WI38 (cell line): ENCODE data around the gene TSHZ2.

ENCODE experiments used
- H3K4me3 ChIP-seq: 2 replicates; pipeline ENCODE4 v1.5.1; 2011; ENCODE audit warnings: low read depth, mild to moderate bottlenecking, control low read depth, low read length
- TF ChIP-seq, protein P1 (sequence below): IDR thresholded peaks from 2 replicates; pipeline ENCODE4 v1.5.1; 2012; ENCODE audit warnings: low read depth, mild to moderate bottlenecking, control low read depth, low read length

TSHZ2 gene

DNA sequence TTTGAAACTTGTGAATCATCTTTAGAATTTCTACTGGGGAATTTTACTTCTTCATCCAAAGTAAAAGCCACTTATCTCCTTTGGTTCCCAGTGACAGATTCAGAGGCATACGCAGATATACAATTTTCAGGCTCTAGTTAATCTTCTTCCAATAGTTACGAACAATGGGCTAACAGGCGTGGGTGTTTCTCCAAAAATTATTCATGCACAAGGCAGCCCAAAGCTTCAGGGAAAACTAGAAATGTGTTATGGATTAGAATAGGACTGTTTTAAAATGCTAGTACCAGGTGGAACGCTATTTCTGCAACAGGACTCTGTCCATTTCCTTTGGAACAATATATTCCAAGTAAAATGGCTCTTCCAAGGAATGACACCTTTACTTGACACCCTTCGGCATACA is 519.3 kb downstream of the TSHZ2 start:
- H3K4me3 ChIP-seq = no peak overlapping the region

DNA sequence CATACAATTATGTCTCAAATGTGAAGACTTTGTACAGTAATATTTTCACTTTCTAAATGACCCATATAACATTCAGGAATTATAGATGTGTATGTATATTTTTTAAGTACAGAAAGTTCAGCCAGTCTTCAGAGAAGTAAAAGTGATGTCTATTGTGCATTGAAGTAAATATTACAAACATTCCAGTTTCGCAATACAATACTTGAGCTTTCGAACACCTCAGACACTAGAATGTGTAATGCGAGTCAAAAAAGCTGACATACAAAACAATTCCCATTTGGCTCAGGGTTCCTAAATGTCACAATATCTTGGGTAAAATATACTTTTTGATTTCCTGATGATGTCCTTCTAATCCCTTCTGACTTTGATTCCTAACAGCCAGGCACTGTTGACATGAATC is 520.1 kb downstream of the TSHZ2 start:
- no peak overlapping the region for H3K4me3 ChIP-seq
- TF ChIP-seq, protein P1, sequence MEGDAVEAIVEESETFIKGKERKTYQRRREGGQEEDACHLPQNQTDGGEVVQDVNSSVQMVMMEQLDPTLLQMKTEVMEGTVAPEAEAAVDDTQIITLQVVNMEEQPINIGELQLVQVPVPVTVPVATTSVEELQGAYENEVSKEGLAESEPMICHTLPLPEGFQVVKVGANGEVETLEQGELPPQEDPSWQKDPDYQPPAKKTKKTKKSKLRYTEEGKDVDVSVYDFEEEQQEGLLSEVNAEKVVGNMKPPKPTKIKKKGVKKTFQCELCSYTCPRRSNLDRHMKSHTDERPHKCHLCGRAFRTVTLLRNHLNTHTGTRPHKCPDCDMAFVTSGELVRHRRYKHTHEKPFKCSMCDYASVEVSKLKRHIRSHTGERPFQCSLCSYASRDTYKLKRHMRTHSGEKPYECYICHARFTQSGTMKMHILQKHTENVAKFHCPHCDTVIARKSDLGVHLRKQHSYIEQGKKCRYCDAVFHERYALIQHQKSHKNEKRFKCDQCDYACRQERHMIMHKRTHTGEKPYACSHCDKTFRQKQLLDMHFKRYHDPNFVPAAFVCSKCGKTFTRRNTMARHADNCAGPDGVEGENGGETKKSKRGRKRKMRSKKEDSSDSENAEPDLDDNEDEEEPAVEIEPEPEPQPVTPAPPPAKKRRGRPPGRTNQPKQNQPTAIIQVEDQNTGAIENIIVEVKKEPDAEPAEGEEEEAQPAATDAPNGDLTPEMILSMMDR = no peak

More for the DNA sequence above, 519.3 kb downstream of the TSHZ2 start:
- TF ChIP-seq, protein P1 = no peak

DNA sequence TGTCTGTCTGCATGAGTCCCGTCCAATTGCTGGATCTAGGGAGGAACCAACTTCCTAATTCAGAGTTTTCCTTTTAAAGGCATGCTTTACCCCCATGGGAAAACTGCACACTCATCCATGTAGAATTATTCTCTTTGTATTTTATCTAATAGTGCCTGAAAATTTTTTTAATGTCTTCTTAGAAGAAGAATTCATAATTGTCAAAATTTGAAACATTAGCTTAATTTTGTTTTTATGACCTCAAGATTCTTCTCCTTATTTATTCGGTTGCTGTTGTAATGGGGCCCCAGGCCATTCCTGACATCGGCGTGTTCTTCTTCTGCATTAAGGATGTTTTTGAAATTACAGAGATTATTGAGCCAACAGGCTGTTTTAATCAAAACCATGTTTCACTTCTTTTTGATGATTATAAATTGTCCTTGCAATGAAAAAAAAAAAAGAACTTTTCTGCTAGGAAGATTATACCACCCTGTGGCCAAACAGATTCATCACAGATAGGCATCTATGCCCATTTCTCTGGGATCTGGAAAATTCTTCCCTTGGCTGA is 521.2 kb downstream of the TSHZ2 start:
- H3K4me3 ChIP-seq = no peak overlapping the region
- TF ChIP-seq, protein P1 = no peak

DNA sequence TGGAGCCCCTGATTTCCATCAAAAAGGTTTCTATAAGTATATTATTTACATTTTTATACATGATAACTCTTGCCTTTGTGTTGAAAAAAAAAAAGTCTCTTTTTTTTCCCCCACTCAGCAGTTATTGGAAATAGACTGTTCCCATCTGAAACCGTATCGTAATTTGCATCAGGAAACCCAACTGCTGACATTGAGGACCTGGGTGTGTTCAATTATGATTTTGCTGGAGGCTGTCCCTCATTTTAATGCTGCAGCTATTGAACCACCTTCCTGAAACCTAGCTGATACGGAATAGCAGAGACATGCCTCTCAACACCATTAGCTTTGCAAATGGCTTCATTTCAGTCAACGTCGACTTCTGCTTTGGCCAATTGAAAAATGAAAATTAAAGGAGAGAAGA is 522.6 kb downstream of the TSHZ2 start:
- H3K4me3 ChIP-seq = no peak overlapping the region

DNA sequence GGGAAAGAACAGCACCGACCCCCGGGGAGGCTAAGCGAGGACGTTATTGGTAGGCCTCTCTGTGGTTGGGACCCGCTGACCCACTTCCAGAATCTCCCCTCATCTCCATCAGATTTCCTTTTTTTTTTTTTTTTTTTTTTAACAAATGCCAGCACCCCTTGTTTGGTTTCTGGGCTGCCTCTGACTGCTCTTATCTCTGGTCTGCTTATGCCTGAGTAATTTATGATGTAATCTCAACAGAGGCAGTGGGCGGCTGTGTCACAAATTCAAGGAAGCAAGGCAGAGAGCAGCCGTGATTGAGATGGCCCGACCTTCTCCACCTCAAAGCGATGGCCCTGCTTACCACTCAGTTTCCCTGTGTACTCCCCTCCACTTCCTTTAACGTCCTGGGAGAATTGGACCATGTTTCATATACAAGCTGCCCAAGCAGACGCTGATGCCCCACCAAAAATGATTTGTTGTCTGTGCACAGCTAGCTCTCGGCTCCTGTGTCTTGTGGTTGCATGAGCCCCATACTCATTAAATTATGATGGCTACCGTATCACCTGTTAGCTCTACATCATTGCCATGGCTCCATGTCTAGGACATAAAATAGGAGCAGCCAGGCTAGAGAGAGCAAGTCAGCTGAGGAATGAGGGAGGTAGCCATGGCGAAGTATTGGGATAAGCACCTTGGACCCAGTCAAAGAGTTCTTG is 523.4 kb downstream of the TSHZ2 start:
- TF ChIP-seq, protein P1 = no peak
- H3K4me3 ChIP-seq = no peak overlapping the region

More for the DNA sequence above, 522.6 kb downstream of the TSHZ2 start:
- TF ChIP-seq, protein P1 = no peak

DNA sequence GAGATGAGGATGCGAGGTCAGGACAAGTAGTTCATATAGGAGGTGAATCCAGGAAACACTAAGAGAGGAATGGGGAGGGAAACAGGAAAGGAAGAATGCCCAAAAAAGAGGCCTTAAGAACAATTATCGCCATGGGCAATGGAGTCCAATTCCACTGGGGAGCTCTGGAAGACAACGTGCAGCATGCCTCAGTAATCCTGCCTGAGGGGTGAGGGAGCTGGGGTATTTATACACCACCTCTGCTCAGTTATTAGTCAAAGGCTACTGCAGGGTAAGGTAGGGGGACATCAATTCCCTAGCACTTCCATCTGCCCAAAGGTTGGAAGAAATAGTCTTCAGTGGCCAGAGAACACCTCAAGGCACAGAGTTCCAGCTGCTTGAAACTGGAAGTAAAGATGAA is 525.1 kb downstream of the TSHZ2 start:
- TF ChIP-seq, protein P1 = no peak
- H3K4me3 ChIP-seq = no peak overlapping the region

DNA sequence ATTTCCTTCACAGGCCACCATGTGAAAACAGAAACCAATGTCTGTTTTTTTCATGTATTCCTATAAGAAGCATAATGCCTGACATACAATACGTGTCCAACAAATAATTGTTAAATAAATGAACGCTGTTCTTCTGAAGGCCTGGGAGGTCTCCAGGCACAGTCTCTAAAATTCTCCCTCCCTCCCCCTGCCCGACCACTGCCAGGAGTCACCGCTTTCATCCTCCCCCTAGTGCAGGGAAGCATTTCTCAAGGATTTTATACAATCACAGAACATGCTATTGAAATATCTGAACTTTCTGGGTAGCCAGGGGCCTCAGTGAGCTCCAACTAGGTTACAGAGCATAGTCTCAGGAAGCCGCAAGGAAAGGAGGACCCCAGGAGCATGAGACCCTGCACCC is 526.2 kb downstream of the TSHZ2 start:
- no peak overlapping the region for H3K4me3 ChIP-seq
- TF ChIP-seq, protein P1 = no peak
